H9 (cell line): ENCODE data around the gene EPN1. TPM values are rescaled to one million over a fixed set of nuclear protein-coding genes. Genes with fewer than 3 reads are reported as not detected.

Source experiments
- DNase-seq: peaks from one replicate; pipeline ENCODE4 v3.0.0-alpha.2; 2017
- H2AFZ ChIP-seq: one replicate; pipeline ENCODE4 v1.6.1; 2013; ENCODE audit warnings: mild to moderate bottlenecking, low read length, control low read depth, moderate library complexity
- H2AK5ac ChIP-seq: 2 replicates; pipeline ENCODE4 v1.6.1; 2013; ENCODE audit warnings: low read length, control low read depth, mixed read lengths; ENCODE audit not compliant: insufficient read length
- H2BK120ac ChIP-seq: one replicate; pipeline ENCODE4 v1.6.1; 2013; ENCODE audit warnings: low read depth, mild to moderate bottlenecking, low read length, control low read depth, inconsistent platforms; ENCODE audit not compliant: poor library complexity, severe bottlenecking
- H2BK12ac ChIP-seq: 2 replicates; pipeline ENCODE4 v1.6.1; 2013; ENCODE audit warnings: low read length, control low read depth, mixed read lengths, low read depth; ENCODE audit not compliant: insufficient read length
- H2BK15ac ChIP-seq: 2 replicates; pipeline ENCODE4 v1.6.1; 2013; ENCODE audit warnings: low read depth, low read length, control low read depth
- H2BK20ac ChIP-seq: one replicate; pipeline ENCODE4 v1.6.1; 2013; ENCODE audit warnings: low read depth, mild to moderate bottlenecking, low read length, control low read depth, inconsistent platforms; ENCODE audit not compliant: poor library complexity, severe bottlenecking
- H2BK5ac ChIP-seq: 2 replicates; pipeline ENCODE4 v1.6.1; 2013; ENCODE audit warnings: low read length, control low read depth, mixed read lengths; ENCODE audit not compliant: insufficient read length
- H3K14ac ChIP-seq: 2 replicates; pipeline ENCODE4 v1.6.1; 2013; ENCODE audit warnings: low read length, control low read depth; ENCODE audit not compliant: insufficient read depth
- H3K18ac ChIP-seq: 2 replicates; pipeline ENCODE4 v1.6.1; 2013; ENCODE audit warnings: low read depth, mild to moderate bottlenecking, mixed read lengths, low read length, control low read depth; ENCODE audit not compliant: insufficient read length
- H3K23ac ChIP-seq: 2 replicates; pipeline ENCODE4 v1.6.1; 2013; ENCODE audit warnings: low read length, control low read depth, mixed read lengths, low read depth; ENCODE audit not compliant: insufficient read length
- H3K23me2 ChIP-seq: 2 replicates; pipeline ENCODE4 v1.6.1; 2013; ENCODE audit warnings: low read depth, mild to moderate bottlenecking, mixed read lengths, low read length, control low read depth; ENCODE audit not compliant: insufficient read length, poor library complexity, severe bottlenecking
- H3K27ac ChIP-seq: 2 replicates; pipeline ENCODE4 v1.5.1; 2013; ENCODE audit warnings: low read length, control low read depth, mixed read lengths, low read depth; ENCODE audit not compliant: insufficient read length
- H3K27me3 ChIP-seq: 2 replicates; pipeline ENCODE4 v1.6.1; 2013; ENCODE audit warnings: low read length, control low read depth, inconsistent platforms; ENCODE audit not compliant: insufficient read depth
- H3K4ac ChIP-seq: 2 replicates; pipeline ENCODE4 v1.6.1; 2013; ENCODE audit warnings: low read depth, mild to moderate bottlenecking, control low read depth, inconsistent platforms, low read length, moderate library complexity
- H3K4me1 ChIP-seq: 2 replicates; pipeline ENCODE4 v1.6.1; 2013; ENCODE audit warnings: low read length, control low read depth, inconsistent platforms; ENCODE audit not compliant: insufficient read depth
- H3K4me2 ChIP-seq: 2 replicates; pipeline ENCODE4 v1.6.1; 2013; ENCODE audit warnings: low read length, control low read depth, mixed read lengths; ENCODE audit not compliant: insufficient read length, insufficient read depth
- H3K56ac ChIP-seq: 2 replicates; pipeline ENCODE4 v1.6.1; 2013; ENCODE audit warnings: low read depth, mild to moderate bottlenecking, mixed read lengths, low read length, control low read depth; ENCODE audit not compliant: insufficient read length
- H3K79me1 ChIP-seq: 2 replicates; pipeline ENCODE4 v1.6.1; 2013; ENCODE audit warnings: low read depth, mild to moderate bottlenecking, moderate library complexity, low read length, control low read depth, inconsistent platforms; ENCODE audit not compliant: insufficient read depth, poor library complexity, severe bottlenecking
- H3K79me2 ChIP-seq: 2 replicates; pipeline ENCODE4 v1.6.1; 2013; ENCODE audit warnings: low read length, control low read depth, inconsistent platforms; ENCODE audit not compliant: insufficient read depth
- H3K9ac ChIP-seq: 2 replicates; pipeline ENCODE4 v1.6.1; 2013; ENCODE audit warnings: low read length, control low read depth, mixed read lengths; ENCODE audit not compliant: insufficient read length; ENCODE audit errors: extremely low read depth
- H3K9me3 ChIP-seq: one replicate; pipeline ENCODE4 v1.6.1; 2013; ENCODE audit warnings: low read depth, low read length, inconsistent platforms; ENCODE audit not compliant: control insufficient read depth
- H3T11ph ChIP-seq: one replicate; pipeline ENCODE4 v1.6.1; 2013; ENCODE audit warnings: mild to moderate bottlenecking, low read length, control low read depth, inconsistent platforms
- H4K20me1 ChIP-seq: one replicate; pipeline ENCODE4 v1.6.1; 2013; ENCODE audit not compliant: control insufficient read depth, insufficient read length, insufficient read depth
- H4K5ac ChIP-seq: 2 replicates; pipeline ENCODE4 v1.6.1; 2013; ENCODE audit warnings: low read depth, mild to moderate bottlenecking, mixed read lengths, low read length, control low read depth; ENCODE audit not compliant: insufficient read length
- H4K8ac ChIP-seq: replicated peaks from 2 replicates; pipeline ENCODE4 v1.6.1; 2013; ENCODE audit warnings: low read length, control low read depth, mixed read lengths, low read depth; ENCODE audit not compliant: insufficient read length
- H4K91ac ChIP-seq: 2 replicates; pipeline ENCODE4 v1.6.1; 2013; ENCODE audit warnings: low read depth, mild to moderate bottlenecking, moderate library complexity, mixed read lengths, low read length, control low read depth; ENCODE audit not compliant: insufficient read length
- H3K27ac Mint-ChIP-seq, 3 experiments: 2 replicates in 2 of 3; 3 replicates in 1 of 3; pipeline ENCODE4 v1.8.0; 2020 to 2021; ENCODE audit warnings: mixed read lengths in 3 of 3, mild to moderate bottlenecking in 1 of 3, moderate library complexity in 1 of 3
- H3K27me3 Mint-ChIP-seq: 2 replicates; pipeline ENCODE4 v1.8.0; 2021; ENCODE audit warnings: low read depth, mild to moderate bottlenecking, moderate library complexity, mixed read lengths
- H3K36me3 Mint-ChIP-seq, 3 experiments: 2 replicates in 2 of 3; 3 replicates in 1 of 3; pipeline ENCODE4 v1.8.0; 2020 to 2021; ENCODE audit warnings: low read depth in 3 of 3, mixed read lengths in 3 of 3; ENCODE audit not compliant: insufficient read depth in 1 of 3
- H3K4me1 Mint-ChIP-seq, 2 experiments: 2 replicates each; pipeline ENCODE4 v1.8.0; 2020; ENCODE audit warnings: mixed read lengths in 2 of 2
- H3K4me3 Mint-ChIP-seq, 2 experiments: 2 replicates in 1 of 2; 3 replicates in 1 of 2; pipeline ENCODE4 v1.8.0; 2020 to 2021; ENCODE audit warnings: mild to moderate bottlenecking in 2 of 2, mixed read lengths in 2 of 2, moderate library complexity in 1 of 2
- H3K9me3 Mint-ChIP-seq, 2 experiments: 2 replicates in 1 of 2; 3 replicates in 1 of 2; pipeline ENCODE4 v1.8.0; 2020; ENCODE audit warnings: mild to moderate bottlenecking in 2 of 2, mixed read lengths in 2 of 2, moderate library complexity in 1 of 2
- CTCF ChIP-seq: fragments of 200-600 bp; sonication (generic); conservative IDR thresholded peaks from 3 replicates; pipeline ENCODE4 v1.8.0; 2021; ENCODE audit warnings: antibody characterized with exemption, mild to moderate bottlenecking
- WGBS: extraction: QIAGEN DNeasy Blood & Tissue Kit; methylation state at CpG from one replicate; pipeline ENCODE4 v1.1.7; 2013; ENCODE audit warnings: missing lambda C conversion rate, low lambda C conversion rate, mixed read lengths; ENCODE audit not compliant: insufficient read length; ENCODE audit errors: extremely low coverage; 5-methylcytosine and 5-hydroxymethylcytosine counted together
- total RNA-seq: library from RNA; stranded (reverse); gene quantifications from 2 replicates; pipeline ENCODE4 v1.2.1, GENCODE V29; 2021

Gene EPN1
- total RNA-seq, 1 experiment from 2014 or later = 159 TPM

- H3K23me2 ChIP-seq = no peaks in the 10 kb centered on the region
- H3T11ph ChIP-seq = no peak overlapping the region
- H3K18ac ChIP-seq = no peak overlapping the region
- no peaks in the 10 kb centered on the region for H4K20me1 ChIP-seq
- no peak overlapping the region for H2BK20ac ChIP-seq
- H3K14ac ChIP-seq = no peak overlapping the region
- H3K9ac ChIP-seq = no peak overlapping the region
- no peak overlapping the region for H2AK5ac ChIP-seq
- no peaks in the 10 kb centered on the region for H3K79me1 ChIP-seq
- H3K4ac ChIP-seq = no peak overlapping the region
- H3K27me3 Mint-ChIP-seq = peaks cover 27% of the 10 kb centered on the region
- H2BK15ac ChIP-seq = no peak overlapping the region
- no peak overlapping the region for H3K56ac ChIP-seq
- no peak overlapping the region for H2BK12ac ChIP-seq
- no peak for DNase-seq
- no peak overlapping the region for H4K91ac ChIP-seq
- no peak overlapping the region for H3K27ac Mint-ChIP-seq
- no peaks in the 10 kb centered on the region for H3K27me3 ChIP-seq
- no peaks in the 10 kb centered on the region for H3K4me1 ChIP-seq
- no peak overlapping the region for H2BK120ac ChIP-seq
- H3K4me1 Mint-ChIP-seq = no peaks in the 10 kb centered on the region
- H3K23ac ChIP-seq = no peak overlapping the region
- no peak overlapping the region for H4K5ac ChIP-seq
- peaks cover 48% of the 10 kb centered on the region for H3K9me3 ChIP-seq
- H3K4me2 ChIP-seq = no peak overlapping the region
- H3K27ac ChIP-seq = no peak overlapping the region
- WGBS = no CpG with 5 or more reads among the region's 18 CpGs
- no peak overlapping the region for H2BK5ac ChIP-seq
- H3K36me3 Mint-ChIP-seq = peaks cover 10 to 22% (median 18%) of the 10 kb centered on the region in 3 experiments
- H3K9me3 Mint-ChIP-seq = peaks cover 81 to 94% of the 10 kb centered on the region in 2 experiments
- no peak overlapping the region for H4K8ac ChIP-seq
- H2AFZ ChIP-seq = no peak overlapping the region
- no peaks in the 10 kb centered on the region for H3K79me2 ChIP-seq
- no peak overlapping the region for H3K4me3 Mint-ChIP-seq
- no peak for TF ChIP-seq CTCF
Measured at GRCh38 chr19:55711719-55712118, 36.7 kb downstream of the EPN1 start.
